Smooth muscle cell (in vitro differentiated cells): ENCODE results near the gene ARHGEF4. TPM values are rescaled to one million over a fixed set of nuclear protein-coding genes. Genes with fewer than 3 reads are reported as not detected.
A peak's percentile ranks its signal among the peaks of the same experiment; 100 is the strongest.
"Not testable (repeated sequence)": the region's sequence is repeated elsewhere in the genome, so short reads cannot be mapped to it uniquely, and the experiment has no call there.

Experiments
- DNase-seq: peaks from one replicate; lab custom pipeline; 2025; ENCODE audit not compliant: unreplicated experiment; lab: John Stamatoyannopoulos, UW
- H2AFZ ChIP-seq: fragments of 200-600 bp; sonication (generic); 2 replicates; pipeline ENCODE4 v1.6.0; 2016; ENCODE audit warnings: antibody characterized with exemption, low read depth, mild to moderate bottlenecking
- H3F3A ChIP-seq: fragments of 200-600 bp; sonication (generic); 2 replicates; pipeline ENCODE4 v1.6.0; 2017; ENCODE audit warnings: antibody characterized with exemption, low read depth
- H3K27ac ChIP-seq: fragments of 200-600 bp; sonication (generic); 2 replicates; pipeline ENCODE4 v1.5.1; 2016; ENCODE audit warnings: low read depth, mild to moderate bottlenecking
- H3K27me3 ChIP-seq: fragments of 200-600 bp; sonication (generic); 2 replicates; pipeline ENCODE4 v1.6.1; 2016; ENCODE audit warnings: low read depth, mild to moderate bottlenecking
- H3K36me3 ChIP-seq: fragments of 200-600 bp; sonication (generic); 2 replicates; pipeline ENCODE4 v1.5.1; 2016; ENCODE audit warnings: low read depth
- H3K4me1 ChIP-seq: fragments of 200-600 bp; sonication (generic); 2 replicates; pipeline ENCODE4 v1.5.1; 2016; ENCODE audit warnings: low read depth
- H3K4me2 ChIP-seq: fragments of 200-600 bp; sonication (generic); 2 replicates; pipeline ENCODE4 v1.6.0; 2016; ENCODE audit warnings: mild to moderate bottlenecking
- H3K4me3 ChIP-seq: fragments of 200-600 bp; sonication (generic); 2 replicates; pipeline ENCODE4 v1.5.1; 2016; ENCODE audit warnings: mild to moderate bottlenecking
- H3K79me2 ChIP-seq: fragments of 200-600 bp; sonication (generic); 2 replicates; pipeline ENCODE4 v1.6.0; 2016; ENCODE audit warnings: low read depth, mild to moderate bottlenecking
- H3K9ac ChIP-seq: fragments of 200-600 bp; sonication (generic); 2 replicates; pipeline ENCODE4 v1.6.0; 2016; ENCODE audit warnings: low read depth
- H3K9me3 ChIP-seq: fragments of 200-600 bp; sonication (generic); replicated peaks from 2 replicates; pipeline ENCODE4 v1.5.1; 2016; ENCODE audit warnings: low read depth
- H4K20me1 ChIP-seq: fragments of 200-600 bp; sonication (generic); 2 replicates; pipeline ENCODE4 v1.6.0; 2016; ENCODE audit warnings: low read depth
- WGBS: methylation state at CpG from one replicate; pipeline ENCODE4 v1.1.7; 2016; ENCODE audit warnings: low lambda C conversion rate; 5-methylcytosine and 5-hydroxymethylcytosine counted together
- polyA plus RNA-seq: library from polyadenylated mRNA; unstranded; fragments of >200 nt; fragmentation: Nextera tagmentation; extraction: Ambion mirVana; gene quantifications from 2 replicates; pipeline ENCODE4 v1.2.1, GENCODE V29; 2016
- total RNA-seq: library from RNA; depleted of rRNA; stranded (reverse); fragments of >200 nt; gene quantifications from 2 replicates; pipeline ENCODE4 v1.2.3, GENCODE V29; 2014
- TF ChIP-seq, protein P1 (sequence below): fragments of 200-600 bp; sonication (generic); IDR thresholded peaks from 2 replicates; pipeline ENCODE4 v1.5.1; 2017; ENCODE audit warnings: borderline replicate concordance, mild to moderate bottlenecking, antibody characterized with exemption; ENCODE audit not compliant: insufficient read depth, poor library complexity, severe bottlenecking

The ARHGEF4 gene
- total and polyA plus RNA-seq, 2 experiments from 2014 or later = 14.9 to 16.0 TPM

- 84% methylated on average over 11 of the region's 11 CpGs for WGBS
- Histone ChIP-seq H3K27ac (peak overlapping the region; percentile 62), H3K27me3 (no peaks in the 10 kb centered on the region), H3K4me3 (no peak overlapping the region), H3K4me1 (peaks cover 14% of the 10 kb centered on the region), H3K4me2 (peak overlapping the region; percentile 45), H3K36me3 (no peaks in the 10 kb centered on the region), H4K20me1 (peaks cover 100% of the 10 kb centered on the region), H3K79me2 (peaks cover 91% of the 10 kb centered on the region), H2AFZ (no peak overlapping the region), H3K9ac (no peak overlapping the region), H3K9me3 (no peaks in the 10 kb centered on the region), H3F3A (peaks cover 28% of the 10 kb centered on the region)
- no peak for DNase-seq
- TF ChIP-seq, protein P1, sequence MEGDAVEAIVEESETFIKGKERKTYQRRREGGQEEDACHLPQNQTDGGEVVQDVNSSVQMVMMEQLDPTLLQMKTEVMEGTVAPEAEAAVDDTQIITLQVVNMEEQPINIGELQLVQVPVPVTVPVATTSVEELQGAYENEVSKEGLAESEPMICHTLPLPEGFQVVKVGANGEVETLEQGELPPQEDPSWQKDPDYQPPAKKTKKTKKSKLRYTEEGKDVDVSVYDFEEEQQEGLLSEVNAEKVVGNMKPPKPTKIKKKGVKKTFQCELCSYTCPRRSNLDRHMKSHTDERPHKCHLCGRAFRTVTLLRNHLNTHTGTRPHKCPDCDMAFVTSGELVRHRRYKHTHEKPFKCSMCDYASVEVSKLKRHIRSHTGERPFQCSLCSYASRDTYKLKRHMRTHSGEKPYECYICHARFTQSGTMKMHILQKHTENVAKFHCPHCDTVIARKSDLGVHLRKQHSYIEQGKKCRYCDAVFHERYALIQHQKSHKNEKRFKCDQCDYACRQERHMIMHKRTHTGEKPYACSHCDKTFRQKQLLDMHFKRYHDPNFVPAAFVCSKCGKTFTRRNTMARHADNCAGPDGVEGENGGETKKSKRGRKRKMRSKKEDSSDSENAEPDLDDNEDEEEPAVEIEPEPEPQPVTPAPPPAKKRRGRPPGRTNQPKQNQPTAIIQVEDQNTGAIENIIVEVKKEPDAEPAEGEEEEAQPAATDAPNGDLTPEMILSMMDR = no peak
Observed at GRCh38 chr2:131077182-131077846, 240.6 kb downstream of the ARHGEF4 start.

GRCh38 chr2:131077966-131078365, 241.3 kb downstream of the ARHGEF4 start:
- DNase-seq = no peak
- Histone ChIP-seq H3K79me2 (peaks cover 91% of the 10 kb centered on the region), H3K4me2 (no peak overlapping the region), H2AFZ (no peak overlapping the region), H4K20me1 (peaks cover 100% of the 10 kb centered on the region), H3K36me3 (no peaks in the 10 kb centered on the region), H3K27me3 (no peaks in the 10 kb centered on the region), H3K9me3 (no peaks in the 10 kb centered on the region), H3K9ac (no peak overlapping the region), H3F3A (peaks cover 34% of the 10 kb centered on the region), H3K4me3 (no peak overlapping the region), H3K27ac (peak overlapping the region; percentile 62), H3K4me1 (peaks cover 14% of the 10 kb centered on the region)
- TF ChIP-seq, protein P1 = no peak
- WGBS = 87% methylated on average over 3 of the region's 3 CpGs

DNA sequence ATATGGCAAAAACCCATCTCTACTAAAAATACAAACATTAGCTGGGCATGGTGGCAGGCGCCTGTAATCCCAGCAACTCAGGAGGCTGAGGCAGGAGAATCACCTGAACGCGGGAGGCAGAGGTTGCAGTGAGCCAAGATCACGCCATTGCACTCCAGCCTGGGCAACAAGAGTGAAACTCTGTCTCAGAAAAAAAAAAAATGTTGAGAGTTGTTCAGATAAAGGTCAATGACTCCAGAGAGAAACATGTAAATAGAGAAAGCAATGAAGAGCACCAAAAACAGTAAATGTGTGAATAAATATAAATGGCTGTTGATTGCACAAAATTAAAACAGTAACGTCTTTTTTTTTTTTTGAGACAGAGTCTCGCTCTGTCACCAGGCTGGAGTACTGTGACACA, 243.2 kb downstream of the ARHGEF4 start:
- H3K27ac ChIP-seq = peak overlapping the region; percentile 42
- peaks cover 36% of the 10 kb centered on the region for H3F3A ChIP-seq
- not testable (repeated sequence) for DNase-seq, H3K4me2 ChIP-seq, H3K36me3 ChIP-seq, H3K27me3 ChIP-seq, H3K9ac ChIP-seq, H2AFZ ChIP-seq, H3K9me3 ChIP-seq, H3K4me3 ChIP-seq
- WGBS = 96% methylated on average over 6 of the region's 6 CpGs
- H4K20me1 ChIP-seq = peaks cover 100% of the 10 kb centered on the region
- peaks cover 14% of the 10 kb centered on the region for H3K4me1 ChIP-seq
- peaks cover 91% of the 10 kb centered on the region for H3K79me2 ChIP-seq

DNA sequence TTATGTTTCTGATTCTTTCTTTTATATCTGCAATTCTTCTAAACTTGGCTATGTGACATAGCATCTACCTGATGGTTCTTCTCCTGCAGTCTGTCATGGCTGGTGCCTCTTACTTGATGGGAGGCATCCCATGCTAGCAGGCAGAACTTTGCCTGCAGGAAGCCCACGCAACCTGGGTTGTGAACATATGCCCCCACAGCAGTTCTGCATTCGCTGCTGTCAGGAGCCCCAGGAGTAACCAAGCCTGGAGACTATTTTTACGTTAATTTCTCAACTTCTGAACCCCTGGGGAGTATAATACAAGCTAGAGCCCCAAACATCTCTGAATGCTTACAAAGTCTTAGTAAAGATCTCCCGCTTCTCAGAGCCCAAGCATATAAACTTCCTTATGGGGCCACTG, 244.5 kb downstream of the ARHGEF4 start:
- H4K20me1 ChIP-seq = peaks cover 100% of the 10 kb centered on the region
- H3K27me3 ChIP-seq = no peaks in the 10 kb centered on the region
- no peak overlapping the region for H3K9ac ChIP-seq
- H3K4me3 ChIP-seq = no peak overlapping the region
- peak overlapping the region; percentile 53 for H3K27ac ChIP-seq
- H3K4me2 ChIP-seq = peak overlapping the region; percentile 28
- no peaks in the 10 kb centered on the region for H3K9me3 ChIP-seq
- H3K4me1 ChIP-seq = peaks cover 14% of the 10 kb centered on the region
- peaks cover 91% of the 10 kb centered on the region for H3K79me2 ChIP-seq
- TF ChIP-seq, protein P1 = no peak
- WGBS = 56% methylated on average over 4 of the region's 4 CpGs
- no peaks in the 10 kb centered on the region for H3K36me3 ChIP-seq
- no peak for DNase-seq
- no peak overlapping the region for H2AFZ ChIP-seq
- H3F3A ChIP-seq = peaks cover 36% of the 10 kb centered on the region
